PC-3 (cell line): ENCODE measurements around the gene TAF1B. TPM values are rescaled to one million over a fixed set of nuclear protein-coding genes. Genes with fewer than 3 reads are reported as not detected.
A peak's percentile ranks its signal among the peaks of the same experiment; 100 is the strongest.

ENCODE experiments used
- ATAC-seq: fragments of 200-7000 bp; cut with Tn5 transposase; 2 replicates; pipeline ENCODE4 v1.9.1; 2020; ENCODE audit warnings: mild to moderate bottlenecking, moderate library complexity
- BruUV-seq: library from RNA; stranded (reverse); fragments of 400-500 nt; replicated peaks from 2 replicates; lab custom pipeline; 2021; lab: Mats Ljungman, UMichigan
- CTCF ChIA-PET: fragments of 300-600 bp; sonication (Branson Sonifier 250); formaldehyde crosslinking; loops from one replicate; lab custom pipeline; 2022; ENCODE audit warnings: antibody characterized with exemption; lab: Charles Lee
- POLR2A ChIA-PET: fragments of 300-600 bp; sonication (Branson Sonifier 250); formaldehyde crosslinking; loops from one replicate; lab custom pipeline; 2022; ENCODE audit warnings: antibody characterized with exemption; ENCODE audit not compliant: unreplicated experiment; lab: Charles Lee
- DNase-seq: peaks from one replicate; pipeline ENCODE4 v3.0.0-alpha.2; 2015
- H2AFZ ChIP-seq: fragments of 300-600 bp; sonication (generic); 2 replicates; pipeline ENCODE4 v1.6.0; 2016; ENCODE audit warnings: antibody characterized with exemption, low read length
- H3F3A ChIP-seq: fragments of 300-600 bp; sonication (generic); one replicate; pipeline ENCODE4 v1.6.0; 2017; ENCODE audit warnings: antibody characterized with exemption, low read length, control low read depth, mild to moderate bottlenecking; ENCODE audit not compliant: unreplicated experiment
- H3K27ac ChIP-seq: fragments of 300-600 bp; sonication (generic); 2 replicates; pipeline ENCODE4 v1.5.1; 2016; ENCODE audit warnings: mild to moderate bottlenecking, low read length
- H3K27me3 ChIP-seq: fragments of 300-600 bp; sonication (generic); 2 replicates; pipeline ENCODE4 v1.6.1; 2016; ENCODE audit warnings: low read length, mixed read lengths
- H3K36me3 ChIP-seq: fragments of 300-600 bp; sonication (generic); 2 replicates; pipeline ENCODE4 v1.6.1; 2016; ENCODE audit warnings: low read depth, mixed run types, low read length, mixed read lengths
- H3K4me1 ChIP-seq: fragments of 300-600 bp; sonication (generic); 2 replicates; pipeline ENCODE4 v1.5.1; 2016; ENCODE audit warnings: low read length; ENCODE audit not compliant: insufficient read depth
- H3K4me2 ChIP-seq: fragments of 300-600 bp; sonication (generic); 2 replicates; pipeline ENCODE4 v1.6.0; 2016; ENCODE audit warnings: low read length
- H3K4me3 ChIP-seq: fragments of 300-600 bp; sonication (generic); 2 replicates; pipeline ENCODE4 v1.5.1; 2016; ENCODE audit warnings: mild to moderate bottlenecking, low read length, mixed read lengths
- H3K79me2 ChIP-seq: fragments of 300-600 bp; sonication (generic); 2 replicates; pipeline ENCODE4 v1.6.1; 2017; ENCODE audit warnings: low read length, mixed read lengths
- H3K9ac ChIP-seq: fragments of 300-600 bp; sonication (generic); 2 replicates; pipeline ENCODE4 v1.6.0; 2016; ENCODE audit warnings: mild to moderate bottlenecking, low read length
- H3K9me2 ChIP-seq: fragments of 300-600 bp; sonication (generic); replicated peaks from 2 replicates; pipeline ENCODE4 v1.6.1; 2016; ENCODE audit warnings: mixed run types, low read length, mixed read lengths
- H3K9me3 ChIP-seq: fragments of 300-600 bp; sonication (generic); 2 replicates; pipeline ENCODE4 v1.6.1; 2016; ENCODE audit warnings: low read length, mixed read lengths
- H4K20me1 ChIP-seq: fragments of 300-600 bp; sonication (generic); 2 replicates; pipeline ENCODE4 v1.6.1; 2016; ENCODE audit warnings: low read length, mixed read lengths
- CTCF ChIP-seq: fragments of 300-600 bp; sonication (generic); conservative IDR thresholded peaks from 2 replicates; pipeline ENCODE4 v1.5.1; 2017; ENCODE audit warnings: antibody characterized with exemption, low read depth, mild to moderate bottlenecking, low read length
- EZH2 ChIP-seq: fragments of 300-600 bp; sonication (generic); IDR thresholded peaks from one replicate; pipeline ENCODE4 v1.6.1; 2017; ENCODE audit warnings: antibody characterized with exemption, mild to moderate bottlenecking, low read length; ENCODE audit not compliant: unreplicated experiment
- EZH2phosphoT487 ChIP-seq: fragments of 300-600 bp; sonication (generic); IDR thresholded peaks from 2 replicates; pipeline ENCODE4 v1.6.1; 2018; ENCODE audit warnings: mild to moderate bottlenecking, antibody characterized with exemption, low read length, borderline replicate concordance
- intact Hi-C: fragments of 100-400 bp; cut with micrococcal nuclease; formaldehyde crosslinking; loops from 2 replicates; pipeline ENCODE4 v1.9.0; 2023
- total RNA-seq: library from RNA; depleted of rRNA; stranded (reverse); fragments of >200 nt; gene quantifications from 2 replicates; pipeline ENCODE4 v1.2.3, GENCODE V29; 2014

TAF1B gene
- total RNA-seq, 1 experiment from 2014 or later = 39.5 TPM

DNA sequence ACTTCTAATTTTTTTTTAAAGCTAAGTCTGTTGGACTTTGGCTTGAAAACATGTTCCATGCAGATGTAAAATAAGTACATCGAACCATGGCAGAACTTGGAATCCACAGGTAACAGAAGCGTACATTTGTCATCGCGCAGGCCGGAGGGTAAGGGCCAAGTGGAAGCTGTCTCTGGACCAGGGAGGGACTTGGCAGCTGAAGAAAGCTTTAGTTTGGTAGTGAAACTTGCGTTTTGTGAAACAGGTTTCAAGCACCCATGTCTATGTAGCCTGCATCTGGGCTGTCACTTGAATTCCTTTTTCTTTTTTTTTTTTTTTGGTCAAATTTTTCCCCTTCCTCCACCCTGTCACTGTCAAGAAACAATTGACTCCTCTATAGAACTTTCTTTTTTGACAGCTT, 128.6 kb downstream of the TAF1B start:
- Histone ChIP-seq H3K4me2 (no peak overlapping the region), H3K9me3 (no peaks in the 10 kb centered on the region), H3K27me3 (no peaks in the 10 kb centered on the region), H3K4me1 (peaks cover 63% of the 10 kb centered on the region), H3F3A (no peaks in the 10 kb centered on the region), H3K4me3 (no peak overlapping the region), H4K20me1 (no peaks in the 10 kb centered on the region), H3K36me3 (no peaks in the 10 kb centered on the region), H3K9me2 (no peaks in the 10 kb centered on the region), H3K79me2 (no peaks in the 10 kb centered on the region), H3K9ac (no peak overlapping the region), H2AFZ (no peak overlapping the region), H3K27ac (no peak overlapping the region)
- no TSS peak for BruUV-seq
- no peak for ATAC-seq
- no peak for DNase-seq
- TF ChIP-seq EZH2 (no peak), EZH2phosphoT487 (no peak), CTCF (no peak)
- POLR2A ChIA-PET = no interaction called here
- intact Hi-C loops = no loop called here
- CTCF ChIA-PET = interaction anchor here (0.6 kb wide), 1 partner anchor 437 kb away, joined by 5 read pairs; no protein-coding TSS in a partner anchor

DNA sequence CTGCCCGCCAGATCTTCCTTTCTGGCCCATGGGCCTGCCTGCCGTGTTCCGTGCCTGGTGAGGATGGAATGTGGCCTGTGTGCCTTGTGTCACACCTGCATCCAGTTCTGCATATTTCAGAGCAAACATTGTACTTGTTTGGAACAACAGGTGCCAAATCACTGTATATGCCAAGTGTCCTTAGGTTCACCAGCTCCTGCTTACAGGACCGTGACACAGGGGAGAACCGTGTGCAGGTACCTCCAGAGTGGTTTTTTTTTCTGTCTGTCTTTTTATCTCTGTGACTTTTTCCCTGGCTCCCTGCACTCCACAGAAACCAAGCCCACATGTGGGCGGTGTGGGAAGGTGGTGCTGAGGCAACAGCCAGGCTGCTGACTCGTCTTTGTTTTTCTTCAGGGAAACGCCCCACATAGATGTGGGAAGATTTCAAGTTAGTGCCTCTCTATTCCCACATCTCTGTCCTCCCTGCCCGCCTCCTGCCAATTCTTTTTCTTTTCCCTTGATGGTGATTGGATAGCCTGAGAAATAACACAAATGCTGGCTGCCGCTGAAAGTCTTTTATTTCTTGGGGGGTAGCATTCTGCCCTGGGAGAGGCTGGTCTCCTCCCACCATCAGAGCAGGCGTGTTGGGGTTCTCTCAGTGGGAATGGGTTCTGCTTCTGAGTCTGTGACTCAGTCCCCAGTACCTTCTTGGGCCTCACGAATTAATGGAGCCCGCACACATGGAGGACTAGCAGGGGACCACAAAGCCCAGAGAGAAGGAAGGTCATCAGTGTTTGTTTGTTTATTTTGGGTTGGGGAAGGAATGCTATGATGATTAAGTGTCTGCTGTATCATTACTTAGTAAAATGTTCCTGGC, 129.6 kb downstream of the TAF1B start:
- Histone ChIP-seq H3K9ac (no peak overlapping the region), H3F3A (no peaks in the 10 kb centered on the region), H3K27me3 (no peaks in the 10 kb centered on the region), H4K20me1 (no peaks in the 10 kb centered on the region), H3K4me1 (peaks cover 62% of the 10 kb centered on the region), H3K4me2 (0 out of 2 replicates have a peak overlapping the region, but pooled peaks have one; percentile 32), H3K9me3 (no peaks in the 10 kb centered on the region), H3K79me2 (no peaks in the 10 kb centered on the region), H3K27ac (peak overlapping the region; percentile 15), H3K4me3 (no peak overlapping the region), H2AFZ (no peak overlapping the region), H3K9me2 (no peaks in the 10 kb centered on the region), H3K36me3 (no peaks in the 10 kb centered on the region)
- ATAC-seq (peak; percentile 31; the same call in 1 of the 2 replicates), DNase-seq (peak; percentile 41)
- ChIA-PET POLR2A (no interaction called here), CTCF (no interaction called here)
- BruUV-seq = no TSS peak
- TF ChIP-seq EZH2 = no peak
- no peak for TF ChIP-seq EZH2phosphoT487
- no peak for TF ChIP-seq CTCF
- intact Hi-C loops = no loop called here

DNA sequence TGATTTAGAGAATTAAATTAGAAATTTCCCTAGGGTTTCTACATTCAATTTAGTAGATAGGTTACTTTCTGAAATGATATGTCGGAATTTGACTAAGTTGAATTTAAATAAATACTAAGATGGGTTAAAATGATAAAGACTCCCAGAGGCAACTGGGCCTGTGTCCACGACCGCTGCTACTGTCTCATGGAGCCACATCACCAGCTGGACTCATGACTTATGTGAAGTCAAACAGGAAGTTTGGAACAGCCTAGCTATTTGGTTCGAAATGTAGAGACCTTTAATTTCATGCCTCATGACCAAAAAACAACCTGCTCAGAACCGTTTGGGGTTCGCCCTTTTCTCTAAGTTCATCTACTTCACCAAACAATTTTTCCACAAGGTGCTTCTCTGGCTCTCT, 130.4 kb downstream of the TAF1B start:
- intact Hi-C loops = loop anchor here (2.0 kb wide), 2 partner anchors 19 to 131 kb away; partner anchors contain the start of gene TAF1B
- no peak for TF ChIP-seq CTCF
- TF ChIP-seq EZH2phosphoT487 = no peak
- TF ChIP-seq EZH2 = no peak
- Histone ChIP-seq H3K79me2 (no peaks in the 10 kb centered on the region), H3K4me3 (no peak overlapping the region), H3K4me2 (no peak overlapping the region), H3K9me2 (no peaks in the 10 kb centered on the region), H3K27ac (no peak overlapping the region), H3F3A (no peaks in the 10 kb centered on the region), H4K20me1 (no peaks in the 10 kb centered on the region), H3K36me3 (no peaks in the 10 kb centered on the region), H3K9me3 (no peaks in the 10 kb centered on the region), H2AFZ (no peak overlapping the region), H3K9ac (no peak overlapping the region), H3K27me3 (no peaks in the 10 kb centered on the region), H3K4me1 (peaks cover 62% of the 10 kb centered on the region)
- no peak for DNase-seq
- ChIA-PET CTCF (no interaction called here), POLR2A (no interaction called here)
- no peak for ATAC-seq
- no TSS peak for BruUV-seq
